H9 (cell line): ENCODE results near the gene NIPSNAP3A. TPM values are rescaled to one million over a fixed set of nuclear protein-coding genes. Genes with fewer than 3 reads are reported as not detected.

ENCODE experiments used
- DNase-seq: peaks from one replicate; pipeline ENCODE4 v3.0.0-alpha.2; 2017
- H2AFZ ChIP-seq: one replicate; pipeline ENCODE4 v1.6.1; 2013; ENCODE audit warnings: mild to moderate bottlenecking, low read length, control low read depth, moderate library complexity
- H2AK5ac ChIP-seq: 2 replicates; pipeline ENCODE4 v1.6.1; 2013; ENCODE audit warnings: low read length, control low read depth, mixed read lengths; ENCODE audit not compliant: insufficient read length
- H2BK120ac ChIP-seq: one replicate; pipeline ENCODE4 v1.6.1; 2013; ENCODE audit warnings: low read depth, mild to moderate bottlenecking, low read length, control low read depth, inconsistent platforms; ENCODE audit not compliant: poor library complexity, severe bottlenecking
- H2BK12ac ChIP-seq: 2 replicates; pipeline ENCODE4 v1.6.1; 2013; ENCODE audit warnings: low read length, control low read depth, mixed read lengths, low read depth; ENCODE audit not compliant: insufficient read length
- H2BK15ac ChIP-seq: 2 replicates; pipeline ENCODE4 v1.6.1; 2013; ENCODE audit warnings: low read depth, low read length, control low read depth
- H2BK20ac ChIP-seq: one replicate; pipeline ENCODE4 v1.6.1; 2013; ENCODE audit warnings: low read depth, mild to moderate bottlenecking, low read length, control low read depth, inconsistent platforms; ENCODE audit not compliant: poor library complexity, severe bottlenecking
- H2BK5ac ChIP-seq: 2 replicates; pipeline ENCODE4 v1.6.1; 2013; ENCODE audit warnings: low read length, control low read depth, mixed read lengths; ENCODE audit not compliant: insufficient read length
- H3K14ac ChIP-seq: 2 replicates; pipeline ENCODE4 v1.6.1; 2013; ENCODE audit warnings: low read length, control low read depth; ENCODE audit not compliant: insufficient read depth
- H3K18ac ChIP-seq: 2 replicates; pipeline ENCODE4 v1.6.1; 2013; ENCODE audit warnings: low read depth, mild to moderate bottlenecking, mixed read lengths, low read length, control low read depth; ENCODE audit not compliant: insufficient read length
- H3K23ac ChIP-seq: 2 replicates; pipeline ENCODE4 v1.6.1; 2013; ENCODE audit warnings: low read length, control low read depth, mixed read lengths, low read depth; ENCODE audit not compliant: insufficient read length
- H3K23me2 ChIP-seq: 2 replicates; pipeline ENCODE4 v1.6.1; 2013; ENCODE audit warnings: low read depth, mild to moderate bottlenecking, mixed read lengths, low read length, control low read depth; ENCODE audit not compliant: insufficient read length, poor library complexity, severe bottlenecking
- H3K27ac ChIP-seq: 2 replicates; pipeline ENCODE4 v1.5.1; 2013; ENCODE audit warnings: low read length, control low read depth, mixed read lengths, low read depth; ENCODE audit not compliant: insufficient read length
- H3K27me3 ChIP-seq: 2 replicates; pipeline ENCODE4 v1.6.1; 2013; ENCODE audit warnings: low read length, control low read depth, inconsistent platforms; ENCODE audit not compliant: insufficient read depth
- H3K4ac ChIP-seq: 2 replicates; pipeline ENCODE4 v1.6.1; 2013; ENCODE audit warnings: low read depth, mild to moderate bottlenecking, control low read depth, inconsistent platforms, low read length, moderate library complexity
- H3K4me1 ChIP-seq: 2 replicates; pipeline ENCODE4 v1.6.1; 2013; ENCODE audit warnings: low read length, control low read depth, inconsistent platforms; ENCODE audit not compliant: insufficient read depth
- H3K4me2 ChIP-seq: 2 replicates; pipeline ENCODE4 v1.6.1; 2013; ENCODE audit warnings: low read length, control low read depth, mixed read lengths; ENCODE audit not compliant: insufficient read length, insufficient read depth
- H3K56ac ChIP-seq: 2 replicates; pipeline ENCODE4 v1.6.1; 2013; ENCODE audit warnings: low read depth, mild to moderate bottlenecking, mixed read lengths, low read length, control low read depth; ENCODE audit not compliant: insufficient read length
- H3K79me1 ChIP-seq: 2 replicates; pipeline ENCODE4 v1.6.1; 2013; ENCODE audit warnings: low read depth, mild to moderate bottlenecking, moderate library complexity, low read length, control low read depth, inconsistent platforms; ENCODE audit not compliant: insufficient read depth, poor library complexity, severe bottlenecking
- H3K79me2 ChIP-seq: 2 replicates; pipeline ENCODE4 v1.6.1; 2013; ENCODE audit warnings: low read length, control low read depth, inconsistent platforms; ENCODE audit not compliant: insufficient read depth
- H3K9ac ChIP-seq: 2 replicates; pipeline ENCODE4 v1.6.1; 2013; ENCODE audit warnings: low read length, control low read depth, mixed read lengths; ENCODE audit not compliant: insufficient read length; ENCODE audit errors: extremely low read depth
- H3K9me3 ChIP-seq: one replicate; pipeline ENCODE4 v1.6.1; 2013; ENCODE audit warnings: low read depth, low read length, inconsistent platforms; ENCODE audit not compliant: control insufficient read depth
- H3T11ph ChIP-seq: one replicate; pipeline ENCODE4 v1.6.1; 2013; ENCODE audit warnings: mild to moderate bottlenecking, low read length, control low read depth, inconsistent platforms
- H4K20me1 ChIP-seq: one replicate; pipeline ENCODE4 v1.6.1; 2013; ENCODE audit not compliant: control insufficient read depth, insufficient read length, insufficient read depth
- H4K5ac ChIP-seq: 2 replicates; pipeline ENCODE4 v1.6.1; 2013; ENCODE audit warnings: low read depth, mild to moderate bottlenecking, mixed read lengths, low read length, control low read depth; ENCODE audit not compliant: insufficient read length
- H4K8ac ChIP-seq: replicated peaks from 2 replicates; pipeline ENCODE4 v1.6.1; 2013; ENCODE audit warnings: low read length, control low read depth, mixed read lengths, low read depth; ENCODE audit not compliant: insufficient read length
- H4K91ac ChIP-seq: 2 replicates; pipeline ENCODE4 v1.6.1; 2013; ENCODE audit warnings: low read depth, mild to moderate bottlenecking, moderate library complexity, mixed read lengths, low read length, control low read depth; ENCODE audit not compliant: insufficient read length
- H3K27ac Mint-ChIP-seq, 3 experiments: 2 replicates in 2 of 3; 3 replicates in 1 of 3; pipeline ENCODE4 v1.8.0; 2020 to 2021; ENCODE audit warnings: mixed read lengths in 3 of 3, mild to moderate bottlenecking in 1 of 3, moderate library complexity in 1 of 3
- H3K27me3 Mint-ChIP-seq: 2 replicates; pipeline ENCODE4 v1.8.0; 2021; ENCODE audit warnings: low read depth, mild to moderate bottlenecking, moderate library complexity, mixed read lengths
- H3K36me3 Mint-ChIP-seq, 3 experiments: 2 replicates in 2 of 3; 3 replicates in 1 of 3; pipeline ENCODE4 v1.8.0; 2020 to 2021; ENCODE audit warnings: low read depth in 3 of 3, mixed read lengths in 3 of 3; ENCODE audit not compliant: insufficient read depth in 1 of 3
- H3K4me1 Mint-ChIP-seq, 2 experiments: 2 replicates each; pipeline ENCODE4 v1.8.0; 2020; ENCODE audit warnings: mixed read lengths in 2 of 2
- H3K4me3 Mint-ChIP-seq, 2 experiments: 2 replicates in 1 of 2; 3 replicates in 1 of 2; pipeline ENCODE4 v1.8.0; 2020 to 2021; ENCODE audit warnings: mild to moderate bottlenecking in 2 of 2, mixed read lengths in 2 of 2, moderate library complexity in 1 of 2
- H3K9me3 Mint-ChIP-seq, 2 experiments: 2 replicates in 1 of 2; 3 replicates in 1 of 2; pipeline ENCODE4 v1.8.0; 2020; ENCODE audit warnings: mild to moderate bottlenecking in 2 of 2, mixed read lengths in 2 of 2, moderate library complexity in 1 of 2
- WGBS: extraction: QIAGEN DNeasy Blood & Tissue Kit; methylation state at CpG from one replicate; pipeline ENCODE4 v1.1.7; 2013; ENCODE audit warnings: missing lambda C conversion rate, low lambda C conversion rate, mixed read lengths; ENCODE audit not compliant: insufficient read length; ENCODE audit errors: extremely low coverage; 5-methylcytosine and 5-hydroxymethylcytosine counted together
- total RNA-seq: library from RNA; stranded (reverse); gene quantifications from 2 replicates; pipeline ENCODE4 v1.2.1, GENCODE V29; 2021
- TF ChIP-seq, protein P1 (sequence below): fragments of 200-600 bp; sonication (generic); conservative IDR thresholded peaks from 3 replicates; pipeline ENCODE4 v1.8.0; 2021; ENCODE audit warnings: antibody characterized with exemption, mild to moderate bottlenecking

NIPSNAP3A gene
- total RNA-seq, 1 experiment from 2014 or later, result 13.9 TPM

DNA sequence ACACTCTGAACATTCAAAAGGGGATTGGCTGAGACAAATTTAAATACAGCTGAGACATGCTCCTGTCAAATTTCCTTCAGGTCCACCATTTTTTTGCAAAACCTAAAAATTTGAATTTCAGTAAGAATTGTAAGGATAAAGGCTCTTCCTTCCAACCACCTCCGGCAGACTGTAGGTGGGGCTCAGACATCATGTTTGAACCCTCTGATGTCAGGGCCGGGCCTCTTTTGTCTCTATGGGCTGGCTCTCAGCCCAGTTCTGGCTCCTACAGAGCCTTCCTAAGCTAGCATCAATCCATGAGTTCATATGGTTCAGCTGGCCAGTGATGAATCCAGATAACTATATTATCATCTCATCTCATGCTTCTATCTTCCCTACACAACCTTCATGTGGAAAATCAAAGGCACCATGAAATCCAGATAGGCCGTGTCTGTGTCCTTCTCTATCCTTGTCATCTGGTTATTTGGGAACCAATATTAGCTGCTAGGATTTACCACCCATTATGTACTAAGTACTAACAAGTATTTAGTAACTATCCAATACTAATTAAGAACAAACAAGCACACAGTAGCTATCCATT, 60.6 kb downstream of the NIPSNAP3A start:
- no CpG with 5 or more reads among the region's 3 CpGs for WGBS

More for the DNA sequence above, 60.6 kb downstream of the NIPSNAP3A start:
- no peaks in the 10 kb centered on the region; the same call in 1 of the 2 replicates for H3K4me1 ChIP-seq
- H3K27me3 Mint-ChIP-seq, result no peaks in the 10 kb centered on the region
- H3K4me3 Mint-ChIP-seq, result no peak overlapping the region
- H4K20me1 ChIP-seq, result no peaks in the 10 kb centered on the region
- no peak overlapping the region for H3K4ac ChIP-seq
- H3K14ac ChIP-seq, result no peak overlapping the region
- no peak overlapping the region for H2AFZ ChIP-seq
- no peak overlapping the region for H2BK5ac ChIP-seq
- H3K27me3 ChIP-seq, result no peaks in the 10 kb centered on the region
- no peak overlapping the region for H3K4me2 ChIP-seq
- no peak overlapping the region for H3T11ph ChIP-seq
- H3K9me3 ChIP-seq, result no peaks in the 10 kb centered on the region
- no peak overlapping the region for H3K27ac Mint-ChIP-seq
- H3K9me3 Mint-ChIP-seq, result no peaks in the 10 kb centered on the region
- H3K56ac ChIP-seq, result no peak overlapping the region
- no peak overlapping the region for H2BK15ac ChIP-seq
- H3K18ac ChIP-seq, result no peak overlapping the region
- no peak overlapping the region for H4K5ac ChIP-seq
- no peak overlapping the region for H2BK120ac ChIP-seq
- peaks cover 0 to 47% (median 34%) of the 10 kb centered on the region in 3 experiments; a peak in 5 of 7 replicates for H3K36me3 Mint-ChIP-seq
- H3K4me1 Mint-ChIP-seq, result no peaks in the 10 kb centered on the region
- no peak overlapping the region for H2AK5ac ChIP-seq
- no peaks in the 10 kb centered on the region for H3K23me2 ChIP-seq
- H4K8ac ChIP-seq, result no peak overlapping the region
- H3K9ac ChIP-seq, result no peak overlapping the region
- no peak overlapping the region for H2BK20ac ChIP-seq
- H4K91ac ChIP-seq, result no peak overlapping the region
- no peak overlapping the region for H2BK12ac ChIP-seq
- no peak overlapping the region for H3K27ac ChIP-seq
- no peaks in the 10 kb centered on the region for H3K79me2 ChIP-seq
- TF ChIP-seq, protein P1, sequence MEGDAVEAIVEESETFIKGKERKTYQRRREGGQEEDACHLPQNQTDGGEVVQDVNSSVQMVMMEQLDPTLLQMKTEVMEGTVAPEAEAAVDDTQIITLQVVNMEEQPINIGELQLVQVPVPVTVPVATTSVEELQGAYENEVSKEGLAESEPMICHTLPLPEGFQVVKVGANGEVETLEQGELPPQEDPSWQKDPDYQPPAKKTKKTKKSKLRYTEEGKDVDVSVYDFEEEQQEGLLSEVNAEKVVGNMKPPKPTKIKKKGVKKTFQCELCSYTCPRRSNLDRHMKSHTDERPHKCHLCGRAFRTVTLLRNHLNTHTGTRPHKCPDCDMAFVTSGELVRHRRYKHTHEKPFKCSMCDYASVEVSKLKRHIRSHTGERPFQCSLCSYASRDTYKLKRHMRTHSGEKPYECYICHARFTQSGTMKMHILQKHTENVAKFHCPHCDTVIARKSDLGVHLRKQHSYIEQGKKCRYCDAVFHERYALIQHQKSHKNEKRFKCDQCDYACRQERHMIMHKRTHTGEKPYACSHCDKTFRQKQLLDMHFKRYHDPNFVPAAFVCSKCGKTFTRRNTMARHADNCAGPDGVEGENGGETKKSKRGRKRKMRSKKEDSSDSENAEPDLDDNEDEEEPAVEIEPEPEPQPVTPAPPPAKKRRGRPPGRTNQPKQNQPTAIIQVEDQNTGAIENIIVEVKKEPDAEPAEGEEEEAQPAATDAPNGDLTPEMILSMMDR, result peak; percentile 69
- no peak overlapping the region for H3K23ac ChIP-seq
- peak; percentile 38 for DNase-seq
- no peaks in the 10 kb centered on the region for H3K79me1 ChIP-seq

Other genes with a start within 250 kb of the NIPSNAP3A start
- gene OR13F1, start 243.4 kb upstream of the NIPSNAP3A start, total RNA-seq, result not detected in 2 replicates
- gene OR13C4, start 220.5 kb upstream of the NIPSNAP3A start, total RNA-seq, result not detected in 2 replicates
- gene OR13C3, start 210.8 kb upstream of the NIPSNAP3A start, total RNA-seq, result not detected in 2 replicates
- gene OR13C8, start 178.5 kb upstream of the NIPSNAP3A start, total RNA-seq, result not detected in 2 replicates
- not detected in 2 replicates for gene OR13C5, start 148.3 kb upstream of the NIPSNAP3A start, total RNA-seq
- not detected in 2 replicates for gene OR13C2, start 142.1 kb upstream of the NIPSNAP3A start, total RNA-seq
- gene OR13C9, start 129.5 kb upstream of the NIPSNAP3A start, total RNA-seq, result not detected in 2 replicates
- not detected in 2 replicates for gene OR13D1, start 53.2 kb upstream of the NIPSNAP3A start, total RNA-seq
- 0.26 and 0.57 TPM in 2 replicates for gene NIPSNAP3B, start 16.4 kb downstream of the NIPSNAP3A start, total RNA-seq
- gene ABCA1, start 180.5 kb downstream of the NIPSNAP3A start, total RNA-seq, result 16.2 and 16.6 TPM in 2 replicates